ENCODE results near the gene SF3A2. TPM values are rescaled to one million over a fixed set of nuclear protein-coding genes. Genes with fewer than 3 reads are reported as not detected.

The SF3A2 gene
- total RNA-seq, 4 donors from 2014 or later: 25.7 to 39.8 (median 30.3) TPM

DNA sequence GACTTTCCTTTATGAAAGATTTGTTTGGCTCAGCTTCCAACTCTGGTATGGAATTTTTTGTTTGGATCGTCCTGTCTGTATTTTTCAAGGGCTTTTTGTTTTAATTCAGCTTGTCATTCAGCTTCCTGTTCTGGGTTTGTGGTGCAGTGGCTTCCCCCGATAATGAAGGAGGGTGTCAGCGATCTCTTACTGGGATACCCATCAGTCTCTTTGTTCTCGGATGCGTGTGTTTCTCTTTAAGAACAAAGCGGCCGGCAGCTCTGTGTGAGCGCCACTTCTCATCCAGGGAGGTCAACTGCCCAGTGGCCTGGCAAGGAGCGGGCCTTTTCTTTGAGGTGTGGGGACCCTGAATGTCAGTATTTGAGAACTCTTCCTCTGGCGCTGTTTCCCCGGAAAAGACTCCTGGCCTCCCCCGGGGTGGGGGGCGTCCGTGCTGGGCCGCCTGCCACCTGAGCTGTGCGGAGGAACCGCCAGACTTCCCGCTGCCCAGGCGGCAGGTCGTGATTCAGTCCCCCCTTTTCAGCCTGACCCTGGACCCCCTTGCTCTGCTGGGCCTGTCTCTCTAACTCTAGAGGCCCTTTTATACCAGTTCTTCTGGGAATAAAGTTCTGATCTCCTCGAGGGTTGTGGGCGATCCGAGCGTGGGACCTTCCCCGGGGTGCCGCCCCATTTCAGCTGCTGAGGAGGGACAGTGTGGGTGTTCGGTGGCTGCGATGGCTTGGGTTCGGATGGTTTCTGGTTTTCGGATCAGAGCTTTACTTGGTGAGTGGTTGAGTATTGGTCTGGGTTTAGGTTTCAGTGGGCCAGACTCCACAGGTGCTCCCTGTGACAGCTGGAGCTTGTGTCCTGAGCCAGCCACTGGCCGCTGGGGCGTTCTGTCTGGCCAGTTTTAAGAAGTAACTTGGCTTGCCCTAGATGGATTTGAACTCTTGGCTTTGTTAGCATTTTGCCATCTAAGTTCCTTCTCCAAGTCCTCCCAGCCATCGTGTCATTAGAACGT lies 3.4 kb downstream of the SF3A2 start:
- no peak for TF ChIP-seq POLR2A (IDR thresholded peaks at IDR 0.05)
- TF ChIP-seq, protein P1, sequence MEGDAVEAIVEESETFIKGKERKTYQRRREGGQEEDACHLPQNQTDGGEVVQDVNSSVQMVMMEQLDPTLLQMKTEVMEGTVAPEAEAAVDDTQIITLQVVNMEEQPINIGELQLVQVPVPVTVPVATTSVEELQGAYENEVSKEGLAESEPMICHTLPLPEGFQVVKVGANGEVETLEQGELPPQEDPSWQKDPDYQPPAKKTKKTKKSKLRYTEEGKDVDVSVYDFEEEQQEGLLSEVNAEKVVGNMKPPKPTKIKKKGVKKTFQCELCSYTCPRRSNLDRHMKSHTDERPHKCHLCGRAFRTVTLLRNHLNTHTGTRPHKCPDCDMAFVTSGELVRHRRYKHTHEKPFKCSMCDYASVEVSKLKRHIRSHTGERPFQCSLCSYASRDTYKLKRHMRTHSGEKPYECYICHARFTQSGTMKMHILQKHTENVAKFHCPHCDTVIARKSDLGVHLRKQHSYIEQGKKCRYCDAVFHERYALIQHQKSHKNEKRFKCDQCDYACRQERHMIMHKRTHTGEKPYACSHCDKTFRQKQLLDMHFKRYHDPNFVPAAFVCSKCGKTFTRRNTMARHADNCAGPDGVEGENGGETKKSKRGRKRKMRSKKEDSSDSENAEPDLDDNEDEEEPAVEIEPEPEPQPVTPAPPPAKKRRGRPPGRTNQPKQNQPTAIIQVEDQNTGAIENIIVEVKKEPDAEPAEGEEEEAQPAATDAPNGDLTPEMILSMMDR (IDR thresholded peaks at IDR 0.05): no peak
- H3K9me3 ChIP-seq: no peaks in the 10 kb centered on the region
- H3K27ac ChIP-seq: peak overlapping the region; percentile 47 to 78 (median 62)
- H3K4me3 ChIP-seq (replicated peaks in 1 of 3): peak overlapping the region in 1 of 3 donors; percentile 13
- intact Hi-C loops (cut with DNase I): loop anchor here (5.0 kb wide), 1 partner anchor 92 kb away; no protein-coding TSS in a partner anchor
- peaks cover 51 to 55% of the 10 kb centered on the region in 2 donors for H3K4me1 ChIP-seq
- DNase-seq: peak; percentile 28 to 29
- no peaks in the 10 kb centered on the region for H3K27me3 ChIP-seq
- WGBS, 2 donors: 40 to 42% methylated on average over 26 to 33 of the region's 34 CpGs
- H3K36me3 ChIP-seq: peaks cover 19% of the 10 kb centered on the region in 2 donors

DNA sequence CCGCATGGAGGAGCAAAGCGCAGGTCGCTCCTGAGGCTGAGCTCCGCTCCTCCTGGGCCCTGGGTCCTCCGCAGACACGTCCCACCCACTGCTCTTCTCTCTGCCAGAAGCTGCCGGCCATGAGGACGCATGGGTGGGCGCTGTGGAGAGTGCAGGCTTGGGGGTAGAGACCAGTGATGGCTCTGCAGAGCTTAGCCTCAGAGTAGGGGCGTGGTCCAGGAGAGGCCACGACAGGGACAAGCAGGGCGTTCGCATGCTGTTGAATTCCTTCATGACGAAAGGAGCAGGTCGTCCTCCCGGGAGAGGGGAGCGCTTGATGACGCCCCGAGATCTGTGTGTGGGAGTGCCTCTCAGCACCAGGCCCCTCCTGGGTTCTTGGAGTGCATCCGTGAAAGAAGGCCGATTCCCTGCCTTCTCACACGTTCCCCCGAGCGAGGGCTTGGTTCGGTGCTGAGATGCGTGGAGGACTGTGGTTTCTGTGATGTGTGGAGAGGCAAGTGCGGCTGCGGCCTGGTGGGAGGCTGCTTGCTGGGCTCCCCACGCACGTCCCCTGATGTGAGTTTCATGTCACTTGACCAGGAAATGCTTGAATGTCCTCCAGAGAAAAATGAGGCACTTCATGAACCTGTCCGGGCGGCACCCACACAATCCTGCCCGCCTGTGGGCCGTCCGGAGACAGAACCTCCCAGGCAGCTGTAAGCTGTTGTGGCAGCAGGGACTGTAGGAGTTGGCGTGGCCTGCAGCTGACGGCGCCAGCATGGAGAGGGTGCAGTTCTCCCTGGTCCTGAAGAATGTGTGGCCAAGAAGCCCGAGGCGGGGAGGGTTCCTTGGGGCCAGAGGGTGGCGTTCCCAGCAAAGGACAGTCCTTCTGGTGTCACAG lies 4.5 kb downstream of the SF3A2 start:
- intact Hi-C loops (cut with DNase I): no loop called here
- Histone ChIP-seq H3K4me1 (peaks cover 46 to 52% of the 10 kb centered on the region in 2 donors), H3K9me3 (no peaks in the 10 kb centered on the region), H3K4me3 (replicated peaks in 1 of 3) (no peak overlapping the region), H3K27me3 (no peaks in the 10 kb centered on the region), H3K27ac (peak overlapping the region in 2 of 3 donors; percentile 62 to 78), H3K36me3 (peaks cover 30% of the 10 kb centered on the region in 2 donors)
- peak; percentile 38 to 56 for DNase-seq
- WGBS, 2 donors: 65% methylated on average over 19 to 41 of the region's 41 CpGs
- no peak for TF ChIP-seq POLR2A (IDR thresholded peaks at IDR 0.05)
- TF ChIP-seq, protein P1 (IDR thresholded peaks at IDR 0.05): no peak

DNA sequence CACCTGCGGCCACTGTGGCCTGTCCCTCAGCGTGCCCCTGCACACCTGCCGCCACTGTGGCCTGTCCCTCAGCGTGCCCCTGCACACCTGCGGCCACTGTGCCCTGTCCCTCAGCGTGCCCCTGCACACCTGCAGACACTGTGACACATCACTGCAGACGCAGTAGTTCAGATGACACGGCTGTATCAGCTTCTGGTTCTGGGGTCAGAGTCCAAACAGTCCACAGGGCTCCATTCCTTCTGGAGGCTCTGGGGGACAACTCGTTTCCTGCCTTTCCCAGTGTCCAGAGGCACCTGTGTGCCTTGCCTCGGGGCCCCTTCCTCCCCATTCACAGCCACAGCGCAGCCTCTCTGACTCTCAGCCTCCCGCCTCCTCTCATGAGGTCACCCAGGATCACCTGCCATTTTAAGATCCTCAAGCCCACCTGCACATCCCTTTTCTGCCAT lies 5.5 kb downstream of the SF3A2 start:
- Histone ChIP-seq H3K9me3 (no peaks in the 10 kb centered on the region), H3K4me3 (replicated peaks in 1 of 3) (no peak overlapping the region), H3K27ac (no peak overlapping the region), H3K4me1 (peaks cover 46 to 50% of the 10 kb centered on the region in 2 donors), H3K27me3 (no peaks in the 10 kb centered on the region), H3K36me3 (peaks cover 39 to 40% of the 10 kb centered on the region in 2 donors)
- TF ChIP-seq, protein P1 (IDR thresholded peaks at IDR 0.05): no peak
- no peak for TF ChIP-seq POLR2A (IDR thresholded peaks at IDR 0.05)
- DNase-seq: no peak
- intact Hi-C loops (cut with DNase I): no loop called here
- 85% methylated on average over 12 of the region's 12 CpGs for WGBS, 2 donors

DNA sequence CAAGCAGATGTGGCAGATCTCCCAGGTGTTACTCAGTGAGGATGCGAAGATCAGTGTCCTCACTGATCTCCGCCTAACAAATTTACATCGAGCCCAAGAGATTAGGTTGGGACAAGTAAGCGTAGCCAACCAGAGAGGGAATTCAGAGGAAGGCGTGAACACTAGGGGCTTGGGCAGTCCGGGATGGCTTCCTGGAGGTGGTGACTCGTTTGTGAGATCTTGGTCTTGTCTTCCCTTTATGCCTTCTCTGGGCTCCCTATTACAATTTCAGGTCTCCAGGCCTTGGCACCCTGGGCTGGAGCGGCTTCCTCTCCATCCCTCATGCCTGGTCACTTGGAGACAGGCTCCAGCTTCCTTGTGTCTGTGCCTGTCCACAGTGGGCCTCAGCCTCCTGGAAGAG lies 6.2 kb downstream of the SF3A2 start:
- Histone ChIP-seq H3K27ac (no peak overlapping the region), H3K36me3 (peaks cover 46 to 47% of the 10 kb centered on the region in 2 donors), H3K4me3 (replicated peaks in 1 of 3) (no peak overlapping the region), H3K27me3 (no peaks in the 10 kb centered on the region), H3K9me3 (no peaks in the 10 kb centered on the region), H3K4me1 (peaks cover 41 to 43% of the 10 kb centered on the region in 2 donors)
- TF ChIP-seq POLR2A (IDR thresholded peaks at IDR 0.05): no peak
- TF ChIP-seq, protein P1 (IDR thresholded peaks at IDR 0.05): no peak
- DNase-seq: no peak
- intact Hi-C loops (cut with DNase I): no loop called here
- WGBS, 2 donors: 86 to 91% methylated on average over 8 of the region's 8 CpGs
